Lower lobe of right lung (tissue), 2 donors: ENCODE data around the gene CELSR1. TPM values are rescaled to one million over a fixed set of nuclear protein-coding genes. Genes with fewer than 3 reads are reported as not detected.

Experiments used
- ATAC-seq, 2 donors: fragments of 200-7000 bp; cut with Tn5 transposase; one replicate each; pipeline ENCODE4 v1.9.1; 2020 to 2022; ENCODE audit warnings: mild to moderate bottlenecking in 2 of 2, moderate library complexity in 2 of 2
- DNase-seq: peaks from one replicate; pipeline ENCODE4 v3.0.0-alpha.2; 2020
- H3K27ac ChIP-seq: fragments of 200-600 bp; one replicate; pipeline ENCODE4 v1.8.0; 2022
- H3K27me3 ChIP-seq: fragments of 200-600 bp; one replicate; pipeline ENCODE4 v1.8.0; 2022; ENCODE audit warnings: low read depth
- H3K36me3 ChIP-seq: fragments of 200-600 bp; one replicate; pipeline ENCODE4 v1.8.0; 2022; ENCODE audit warnings: mild to moderate bottlenecking
- H3K4me1 ChIP-seq: fragments of 200-600 bp; one replicate; pipeline ENCODE4 v1.8.0; 2022
- H3K4me3 ChIP-seq: fragments of 200-600 bp; one replicate; pipeline ENCODE4 v1.8.0; 2022; ENCODE audit warnings: mild to moderate bottlenecking
- H3K9me3 ChIP-seq: fragments of 200-600 bp; one replicate; pipeline ENCODE4 v1.8.0; 2022
- intact Hi-C: fragments of 100-400 bp; cut with DNase I; formaldehyde crosslinking; loops from one replicate; pipeline ENCODE4 v1.11.0; 2022
- total RNA-seq: library from RNA; stranded (reverse); fragmentation: NEBNext Ultra II Directional; extraction: Animal tissue kit (Norgen Biotek cat#: 25700); gene quantifications from one replicate; pipeline ENCODE4 v1.2.1, GENCODE V29; 2021
- TF ChIP-seq, protein P1 (sequence below): fragments of 200-600 bp; IDR thresholded peaks from one replicate; pipeline ENCODE4 v1.8.0; 2022; ENCODE audit warnings: antibody characterized with exemption, mild to moderate bottlenecking
- donor health status: DM: no; HTN: yes; CAD: no; lungs with severe emphysema.

CELSR1 gene
- total RNA-seq, 1 donor from 2014 or later = 51.8 TPM

GRCh38 chr22:46469711-46470110 lies 67.7 kb downstream of the CELSR1 start:
- no peaks in the 10 kb centered on the region for H3K36me3 ChIP-seq
- no peaks in the 10 kb centered on the region for H3K27me3 ChIP-seq
- H3K27ac ChIP-seq = no peak overlapping the region
- H3K4me3 ChIP-seq = no peak overlapping the region
- intact Hi-C loops = no loop called here
- H3K4me1 ChIP-seq = peaks cover 5% of the 10 kb centered on the region
- no peaks in the 10 kb centered on the region for H3K9me3 ChIP-seq
- ATAC-seq = peak in 1 of 2 donors; percentile 26
- no peak for DNase-seq
- TF ChIP-seq, protein P1, sequence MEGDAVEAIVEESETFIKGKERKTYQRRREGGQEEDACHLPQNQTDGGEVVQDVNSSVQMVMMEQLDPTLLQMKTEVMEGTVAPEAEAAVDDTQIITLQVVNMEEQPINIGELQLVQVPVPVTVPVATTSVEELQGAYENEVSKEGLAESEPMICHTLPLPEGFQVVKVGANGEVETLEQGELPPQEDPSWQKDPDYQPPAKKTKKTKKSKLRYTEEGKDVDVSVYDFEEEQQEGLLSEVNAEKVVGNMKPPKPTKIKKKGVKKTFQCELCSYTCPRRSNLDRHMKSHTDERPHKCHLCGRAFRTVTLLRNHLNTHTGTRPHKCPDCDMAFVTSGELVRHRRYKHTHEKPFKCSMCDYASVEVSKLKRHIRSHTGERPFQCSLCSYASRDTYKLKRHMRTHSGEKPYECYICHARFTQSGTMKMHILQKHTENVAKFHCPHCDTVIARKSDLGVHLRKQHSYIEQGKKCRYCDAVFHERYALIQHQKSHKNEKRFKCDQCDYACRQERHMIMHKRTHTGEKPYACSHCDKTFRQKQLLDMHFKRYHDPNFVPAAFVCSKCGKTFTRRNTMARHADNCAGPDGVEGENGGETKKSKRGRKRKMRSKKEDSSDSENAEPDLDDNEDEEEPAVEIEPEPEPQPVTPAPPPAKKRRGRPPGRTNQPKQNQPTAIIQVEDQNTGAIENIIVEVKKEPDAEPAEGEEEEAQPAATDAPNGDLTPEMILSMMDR = no peak

DNA sequence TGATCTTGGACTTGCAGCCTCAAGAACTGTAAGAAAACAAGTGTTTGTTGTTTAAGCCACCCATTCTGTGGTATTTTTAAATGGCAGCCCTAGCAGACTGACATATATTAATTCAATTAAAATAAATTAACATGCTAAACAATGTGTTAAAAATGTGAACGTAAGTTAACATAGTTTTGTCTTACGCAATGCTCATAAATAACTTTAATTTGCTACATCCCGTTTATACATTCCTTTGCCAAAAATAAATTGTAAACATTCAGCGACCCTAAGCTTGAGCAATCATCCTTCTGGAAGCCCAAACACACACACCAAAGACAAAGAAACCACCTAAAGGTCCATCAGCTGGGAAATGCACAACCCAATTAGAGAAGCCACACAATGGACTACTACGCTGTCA lies 70.4 kb downstream of the CELSR1 start:
- TF ChIP-seq, protein P1 = no peak
- no peaks in the 10 kb centered on the region for H3K36me3 ChIP-seq
- ATAC-seq (no peak), DNase-seq (no peak)
- H3K4me3 ChIP-seq = no peak overlapping the region
- intact Hi-C loops = no loop called here
- no peak overlapping the region for H3K27ac ChIP-seq
- H3K27me3 ChIP-seq = no peaks in the 10 kb centered on the region
- H3K4me1 ChIP-seq = peaks cover 5% of the 10 kb centered on the region
- H3K9me3 ChIP-seq = no peaks in the 10 kb centered on the region

DNA sequence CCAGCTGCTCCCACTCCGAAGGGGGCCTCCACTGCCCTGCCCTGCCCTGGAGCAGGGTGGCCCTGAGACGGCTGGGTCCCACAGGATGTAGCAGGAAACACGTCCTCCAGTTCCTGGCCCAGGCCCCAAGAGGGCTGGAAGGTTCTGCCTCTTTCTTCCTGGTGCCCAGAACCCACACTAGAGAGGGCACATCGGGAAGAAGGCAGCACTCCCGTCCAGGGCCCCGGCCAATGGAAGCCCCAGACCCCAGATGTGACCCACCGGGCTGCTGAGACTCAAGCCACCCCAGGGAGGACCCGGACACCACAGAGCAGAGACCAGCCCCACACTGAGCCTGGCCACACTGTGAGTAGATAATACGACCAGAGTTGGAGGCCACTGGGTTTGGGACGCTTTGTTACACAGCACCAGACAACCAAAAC lies 71.2 kb downstream of the CELSR1 start:
- TF ChIP-seq, protein P1 = no peak
- DNase-seq (no peak), ATAC-seq (peak; percentile 16 to 42)
- Histone ChIP-seq H3K27ac (peak overlapping the region; percentile 53), H3K36me3 (no peaks in the 10 kb centered on the region), H3K4me3 (no peak overlapping the region), H3K27me3 (no peaks in the 10 kb centered on the region), H3K4me1 (peaks cover 5% of the 10 kb centered on the region), H3K9me3 (no peaks in the 10 kb centered on the region)
- intact Hi-C loops = no loop called here

GRCh38 chr22:46465793-46466192 lies 71.6 kb downstream of the CELSR1 start:
- Histone ChIP-seq H3K36me3 (no peaks in the 10 kb centered on the region), H3K27ac (peak overlapping the region; percentile 53), H3K27me3 (no peaks in the 10 kb centered on the region), H3K4me1 (peaks cover 5% of the 10 kb centered on the region), H3K9me3 (no peaks in the 10 kb centered on the region), H3K4me3 (no peak overlapping the region)
- DNase-seq (peak; percentile 71), ATAC-seq (peak; percentile 76 to 77)
- TF ChIP-seq, protein P1 = no peak
- intact Hi-C loops = no loop called here

DNA sequence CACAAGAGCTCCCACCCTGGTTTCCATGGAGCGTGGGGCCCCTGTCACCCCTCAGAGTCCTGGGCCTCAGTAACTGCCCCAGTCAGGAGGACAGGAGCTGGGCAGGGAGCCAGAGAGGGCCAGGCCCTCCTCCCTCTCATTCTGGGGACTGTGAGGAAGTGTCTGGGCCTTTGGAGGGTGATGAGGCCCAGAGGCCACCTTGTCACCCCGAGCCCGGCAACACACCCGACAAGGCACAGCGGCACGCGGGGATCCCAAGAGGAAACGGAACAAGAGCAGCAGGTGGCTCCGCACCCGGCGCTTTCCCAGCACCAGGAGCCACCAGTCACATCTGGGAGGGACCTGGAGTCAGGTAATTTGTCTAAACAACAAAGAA lies 72.1 kb downstream of the CELSR1 start:
- TF ChIP-seq, protein P1 = no peak
- Histone ChIP-seq H3K36me3 (no peaks in the 10 kb centered on the region), H3K4me1 (peaks cover 5% of the 10 kb centered on the region), H3K27me3 (no peaks in the 10 kb centered on the region), H3K4me3 (no peak overlapping the region), H3K9me3 (no peaks in the 10 kb centered on the region), H3K27ac (peak overlapping the region; percentile 53)
- DNase-seq = peak; percentile 66
- peak; percentile 56 to 57 for ATAC-seq
- intact Hi-C loops = no loop called here
